ENCODE measurements around the gene ANKRD44.

DNA sequence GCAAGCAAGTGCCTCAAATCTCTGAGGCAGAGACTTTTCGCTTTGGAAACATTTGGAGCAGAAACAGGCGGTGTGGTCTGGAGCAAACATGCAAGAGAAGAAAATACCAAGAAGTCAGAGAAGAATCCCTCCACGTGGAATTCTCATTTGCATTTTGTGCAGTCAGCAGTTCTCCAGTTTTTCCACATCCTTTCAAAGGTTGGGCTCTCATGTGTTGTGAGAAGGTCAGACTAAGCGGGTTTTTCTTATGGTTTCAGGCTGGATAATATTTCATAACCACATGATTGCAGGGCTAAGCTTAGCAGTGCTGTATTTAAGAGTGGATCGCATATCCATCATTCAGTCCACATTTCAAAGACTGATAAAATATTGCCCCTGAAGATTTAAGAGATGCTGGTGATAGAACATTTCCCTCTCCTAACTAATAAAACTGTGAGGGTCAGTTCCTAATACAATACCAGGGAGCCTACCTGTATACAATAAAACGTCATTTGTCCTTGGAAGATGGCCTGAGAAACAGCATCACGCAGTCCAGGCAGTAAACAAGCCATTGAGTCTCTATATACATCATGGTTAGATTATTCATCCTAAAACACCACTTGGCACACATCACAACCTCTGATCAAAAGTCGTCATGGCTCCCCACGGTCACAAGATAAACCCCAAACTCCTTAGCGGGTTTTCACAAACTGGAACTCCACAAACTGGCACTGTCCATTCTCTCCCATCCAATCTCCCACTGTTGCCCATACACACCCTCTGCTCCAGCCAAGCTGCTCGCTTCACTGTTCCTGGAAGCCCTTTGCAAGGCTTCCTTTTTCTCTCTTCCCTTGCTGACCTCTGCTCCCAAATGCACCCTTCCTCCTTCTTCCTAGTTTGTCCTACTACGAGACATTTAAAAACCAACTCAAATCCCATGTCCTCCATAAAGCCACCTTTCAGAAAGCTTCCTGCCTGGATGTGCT is 31.5 kb downstream of the ANKRD44 start:
- TF ChIP-seq, protein P1, sequence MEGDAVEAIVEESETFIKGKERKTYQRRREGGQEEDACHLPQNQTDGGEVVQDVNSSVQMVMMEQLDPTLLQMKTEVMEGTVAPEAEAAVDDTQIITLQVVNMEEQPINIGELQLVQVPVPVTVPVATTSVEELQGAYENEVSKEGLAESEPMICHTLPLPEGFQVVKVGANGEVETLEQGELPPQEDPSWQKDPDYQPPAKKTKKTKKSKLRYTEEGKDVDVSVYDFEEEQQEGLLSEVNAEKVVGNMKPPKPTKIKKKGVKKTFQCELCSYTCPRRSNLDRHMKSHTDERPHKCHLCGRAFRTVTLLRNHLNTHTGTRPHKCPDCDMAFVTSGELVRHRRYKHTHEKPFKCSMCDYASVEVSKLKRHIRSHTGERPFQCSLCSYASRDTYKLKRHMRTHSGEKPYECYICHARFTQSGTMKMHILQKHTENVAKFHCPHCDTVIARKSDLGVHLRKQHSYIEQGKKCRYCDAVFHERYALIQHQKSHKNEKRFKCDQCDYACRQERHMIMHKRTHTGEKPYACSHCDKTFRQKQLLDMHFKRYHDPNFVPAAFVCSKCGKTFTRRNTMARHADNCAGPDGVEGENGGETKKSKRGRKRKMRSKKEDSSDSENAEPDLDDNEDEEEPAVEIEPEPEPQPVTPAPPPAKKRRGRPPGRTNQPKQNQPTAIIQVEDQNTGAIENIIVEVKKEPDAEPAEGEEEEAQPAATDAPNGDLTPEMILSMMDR (IDR thresholded peaks at IDR 0.05; ENCODE audit: low read depth, low read length) = no peak
- TF ChIP-seq MYC (IDR thresholded peaks at IDR 0.05; ENCODE audit: low read depth, low read length) = no peak
- TF ChIP-seq, protein P2, sequence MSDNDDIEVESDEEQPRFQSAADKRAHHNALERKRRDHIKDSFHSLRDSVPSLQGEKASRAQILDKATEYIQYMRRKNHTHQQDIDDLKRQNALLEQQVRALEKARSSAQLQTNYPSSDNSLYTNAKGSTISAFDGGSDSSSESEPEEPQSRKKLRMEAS (IDR thresholded peaks at IDR 0.05; ENCODE audit: low read depth, low read length) = no peak

All from NB4 (cell line).